GM12878 (cell line): Measurements from ENCODE around the gene RAP1GAP2. TPM values are rescaled to one million over a fixed set of nuclear protein-coding genes. Genes with fewer than 3 reads are reported as not detected.

Experiments used
- ATAC-seq: fragments of 200-7000 bp; cut with Tn5 transposase; 3 replicates; pipeline ENCODE4 v1.9.1; 2020; ENCODE audit warnings: mild to moderate bottlenecking, moderate library complexity
- BruUV-seq: library from RNA; stranded (reverse); fragments of 400-500 nt; replicated peaks from 2 replicates; lab custom pipeline; 2021; lab: Mats Ljungman, UMichigan
- CTCF ChIA-PET: fragments of 300-600 bp; sonication (Branson Sonifier 250); formaldehyde crosslinking; extraction: SDS; loops from one replicate; lab custom pipeline; 2021; ENCODE audit warnings: inconsistent platforms; lab: Yijun Ruan, JAX
- POLR2A ChIA-PET: fragments of 350-600 bp; formaldehyde crosslinking; extraction: SDS; loops from one replicate; lab custom pipeline; 2021; ENCODE audit warnings: inconsistent platforms; lab: Charles Lee
- RAD21 ChIA-PET: fragments of 300-600 bp; sonication (Branson Sonifier 250); formaldehyde crosslinking; loops from one replicate; lab custom pipeline; 2023; ENCODE audit warnings: antibody characterized with exemption; ENCODE audit not compliant: unreplicated experiment; lab: Charles Lee
- SMC1A ChIA-PET: fragments of 300-600 bp; sonication (Branson Sonifier 250); formaldehyde crosslinking; loops from one replicate; lab custom pipeline; 2023; ENCODE audit not compliant: unreplicated experiment, uncharacterized antibody; lab: Charles Lee
- DNase-seq: peaks from one replicate; pipeline ENCODE4 v3.0.0-alpha.2; 2011; ENCODE audit warnings: low read depth, low spot score
- FAIRE-seq: peaks from 3 replicates; lab custom pipeline; 2011; peaks lifted over from hg19 to GRCh38; lab: Jason Lieb, UNC
- H2AFZ ChIP-seq: 2 replicates; pipeline ENCODE4 v1.6.0; 2011; ENCODE audit warnings: low read depth, low read length, control low read depth; ENCODE audit not compliant: control insufficient read depth
- H3K27ac ChIP-seq: 2 replicates; pipeline ENCODE4 v1.5.1; 2011; ENCODE audit warnings: control low read depth; ENCODE audit not compliant: control insufficient read depth, insufficient read depth
- H3K27me3 ChIP-seq, 2 experiments: replicated peaks in 1 of 2; 2 replicates each; pipeline versions ENCODE4 v1.6.0 to v1.6.1; 2011; ENCODE audit warnings: low read length in 1 of 2; ENCODE audit not compliant: control insufficient read depth in 2 of 2, insufficient read depth in 2 of 2
- H3K36me3 ChIP-seq, 2 experiments: 2 replicates each; pipeline ENCODE4 v1.5.1; 2011; ENCODE audit warnings: low read length in 1 of 2; ENCODE audit not compliant: control insufficient read depth in 2 of 2, insufficient read depth in 2 of 2
- H3K4me1 ChIP-seq: 2 replicates; pipeline ENCODE4 v1.6.1; 2011; ENCODE audit warnings: mild to moderate bottlenecking, low read length, moderate library complexity, mixed read lengths; ENCODE audit not compliant: control insufficient read depth, insufficient read depth
- H3K4me2 ChIP-seq: 2 replicates; pipeline ENCODE4 v1.6.0; 2011; ENCODE audit warnings: control low read depth; ENCODE audit not compliant: control insufficient read depth, insufficient read depth
- H3K4me3 ChIP-seq: fragments of 200-600 bp; sonication (generic); 2 replicates; pipeline ENCODE4 v1.5.1; 2016
- H3K79me2 ChIP-seq: 2 replicates; pipeline ENCODE4 v1.6.0; 2011; ENCODE audit warnings: low read length; ENCODE audit not compliant: control insufficient read depth, insufficient read depth
- H3K9ac ChIP-seq: 2 replicates; pipeline ENCODE4 v1.8.0; 2011; ENCODE audit warnings: low read length, control low read depth, mixed read lengths; ENCODE audit not compliant: control insufficient read depth, insufficient read depth
- H3K9me3 ChIP-seq: replicated peaks from 3 replicates; pipeline ENCODE4 v1.5.1; 2011; ENCODE audit warnings: mild to moderate bottlenecking, low read length; ENCODE audit not compliant: control insufficient read depth, insufficient read depth
- H4K20me1 ChIP-seq: 2 replicates; pipeline ENCODE4 v1.6.0; 2011; ENCODE audit not compliant: control insufficient read depth, insufficient read depth
- BHLHE40 ChIP-seq, 2 experiments: fragments of 450-650 bp in 1 of 2; IDR thresholded peaks; 2 replicates each; pipeline ENCODE4 v1.6.1; 2011 to 2017; ENCODE audit warnings: low read depth in 2 of 2, borderline replicate concordance in 1 of 2, improper control_type of control experiment in 1 of 2, low read length in 1 of 2, mild to moderate bottlenecking in 1 of 2
- CREB1 ChIP-seq: IDR thresholded peaks from 2 replicates; pipeline ENCODE4 v1.6.1; 2012; ENCODE audit warnings: low read depth, mild to moderate bottlenecking, inconsistent platforms
- CREM ChIP-seq: IDR thresholded peaks from 2 replicates; pipeline ENCODE4 v1.6.1; 2014; ENCODE audit warnings: antibody characterized with exemption, low read depth
- IKZF2 ChIP-seq, 2 experiments: fragments of 450-650 bp; IDR thresholded peaks; 2 replicates each; pipeline ENCODE4 v1.6.1; 2017; ENCODE audit warnings: mild to moderate bottlenecking in 2 of 2, moderate library complexity in 2 of 2
- PKNOX1 ChIP-seq: fragments of 450-650 bp; IDR thresholded peaks from 2 replicates; pipeline ENCODE4 v1.6.1; 2016; ENCODE audit warnings: mild to moderate bottlenecking
- RELB ChIP-seq: fragments of 450-650 bp; IDR thresholded peaks from 2 replicates; pipeline ENCODE4 v1.6.1; 2017; ENCODE audit warnings: low read depth, mild to moderate bottlenecking, moderate library complexity
- SMAD1 ChIP-seq: fragments of 450-650 bp; IDR thresholded peaks from 2 replicates; pipeline ENCODE4 v1.6.1; 2018; ENCODE audit warnings: mild to moderate bottlenecking, low read depth; ENCODE audit not compliant: partially characterized antibody
- TAF1 ChIP-seq: IDR thresholded peaks from 2 replicates; pipeline ENCODE4 v1.6.1; 2011; ENCODE audit warnings: mild to moderate bottlenecking, low read depth, low read length, borderline replicate concordance
- ZNF622 ChIP-seq: fragments of 450-650 bp; IDR thresholded peaks from 2 replicates; pipeline ENCODE4 v1.6.1; 2017; ENCODE audit warnings: mild to moderate bottlenecking, inconsistent platforms
- ZNF687 ChIP-seq: fragments of 450-650 bp; IDR thresholded peaks from 2 replicates; pipeline ENCODE4 v1.6.1; 2017; ENCODE audit warnings: mild to moderate bottlenecking, moderate library complexity
- WGBS: methylation state at CpG from one replicate; pipeline ENCODE4 v1.1.6; 2016; ENCODE audit warnings: low lambda C conversion rate; ENCODE audit not compliant: insufficient replicate concordance, insufficient coverage; ENCODE audit errors: missing lambda C conversion rate; 5-methylcytosine and 5-hydroxymethylcytosine counted together
- in situ Hi-C: fragments of 300-500 bp; cut with MboI; formaldehyde crosslinking; loops from 9 replicates; pipeline ENCODE4 v1.14.3; 2018; ENCODE audit warnings: mixed read lengths
- intact Hi-C: fragments of 100-400 bp; cut with micrococcal nuclease; formaldehyde crosslinking; loops from one replicate; pipeline ENCODE4 v1.14.2; 2022; ENCODE audit not compliant: unreplicated experiment
- polyA plus RNA-seq, 11 experiments: library from polyadenylated mRNA; depleted of rRNA in 4 of 11; unstranded in 6 of 11; stranded (reverse) in 5 of 11; fragments of >200 nt; fragmentation: Nextera tagmentation in 4 of 11; fragmentation: Illumina TruSeq in 1 of 11; extraction: Ambion mirVana in 4 of 11; extraction: Trizol in 1 of 11; gene quantifications; 1 replicate in 1 of 11; 2 replicates in 10 of 11; pipeline versions ENCODE4 v1.2.1 to v1.2.3, GENCODE V29; 2011 to 2016; ENCODE audit warnings: inconsistent platforms in 2 of 11, missing spikeins in 2 of 11, low read depth in 1 of 11
- total RNA-seq, 4 experiments: library from RNA; depleted of rRNA in 3 of 4; stranded (reverse); fragments of >200 nt in 3 of 4; fragmentation: Illumina TruSeq in 1 of 4; extraction: Trizol in 1 of 4; gene quantifications; 2 replicates each; pipeline versions ENCODE4 v1.2.1 to v1.2.3, GENCODE V29; 2013 to 2021

Gene RAP1GAP2
- total and polyA plus RNA-seq, 10 of the 15 experiments (the other 5 are each of a cell fraction or from before 2014, with no cell fraction given): 0.03 to 0.95 (median 0.49) TPM; not detected in 2

- DNase-seq: peak; percentile 40
Observed at GRCh38 chr17:3004150-3004801, 208.0 kb downstream of the RAP1GAP2 start.

More at GRCh38 chr17:3004150-3004801, 208.0 kb downstream of the RAP1GAP2 start:
- peak overlapping the region; percentile 40; the same call in 1 of the 2 replicates for H3K4me3 ChIP-seq
- POLR2A ChIA-PET: no interaction called here
- no peaks in the 10 kb centered on the region for H4K20me1 ChIP-seq
- peak overlapping the region; percentile 61 for H3K9ac ChIP-seq
- peak; percentile 65 for ATAC-seq
- H3K27ac ChIP-seq: peak overlapping the region; percentile 78
- in situ Hi-C loops: loop anchor here (25.0 kb wide), 1 partner anchor 592 kb away; the partner anchor contains the start of gene MNT
- BruUV-seq: no TSS peak
- H3K27me3 ChIP-seq: no peaks in the 10 kb centered on the region
- 3% methylated on average over 36 of the region's 36 CpGs for WGBS
- CTCF ChIA-PET: interaction anchor here (0.5 to 2.0 kb wide), 3 partner anchors 9 to 622 kb away, joined by 3 to 6 read pairs (median 4); no protein-coding TSS in a partner anchor
- SMC1A ChIA-PET: interaction anchor here (1.1 kb wide), 1 partner anchor 8 kb away, joined by 9 read pairs; no protein-coding TSS in a partner anchor
- intact Hi-C loops: no loop called here
- no peaks in the 10 kb centered on the region for H3K9me3 ChIP-seq
- no peaks in the 10 kb centered on the region for H3K79me2 ChIP-seq
- peaks cover 35% of the 10 kb centered on the region for H3K4me1 ChIP-seq
- H3K36me3 ChIP-seq: no peaks in the 10 kb centered on the region
- FAIRE-seq: no peak
- TF ChIP-seq ZNF687 (0 out of 2 replicates have a peak, but pooled peaks have one; percentile 46), SMAD1 (peak; percentile 84), ZNF622 (no peak), PKNOX1 (no peak), IKZF2 (IDR thresholded peaks at IDR 0.05) (peak in 1 of 2 experiments; percentile 17; a peak in 1 of 4 replicates), TAF1 (0 out of 2 replicates have a peak, but pooled peaks have one; percentile 25), BHLHE40 (IDR thresholded peaks at IDR 0.05; ENCODE audit: borderline replicate concordance in 1 of 2, low read depth in 2 of 2, low read length in 1 of 2) (peak; percentile 5 to 13; a peak in 1 of 4 replicates), CREM (0 out of 2 replicates have a peak, but pooled peaks have one; percentile 30), CREB1 (0 out of 2 replicates have a peak, but pooled peaks have one; percentile 49), RELB (no peak)
- RAD21 ChIA-PET: no interaction called here
- peak overlapping the region; percentile 98 for H3K4me2 ChIP-seq
- peak overlapping the region; percentile 95 for H2AFZ ChIP-seq
